Glutamatergic neuron (in vitro differentiated cells): ENCODE data around the gene RCSD1. TPM values are rescaled to one million over a fixed set of nuclear protein-coding genes. Genes with fewer than 3 reads are reported as not detected.

ENCODE experiments used
- DNase-seq: peaks from one replicate; pipeline ENCODE4 v3.0.0; 2022
- H3K27ac Mint-ChIP-seq: one replicate; pipeline ENCODE4 v1.8.0; 2020; ENCODE audit warnings: mild to moderate bottlenecking, mixed read lengths, inconsistent platforms; ENCODE audit not compliant: unreplicated experiment
- H3K27me3 Mint-ChIP-seq: one replicate; pipeline ENCODE4 v1.8.0; 2020; ENCODE audit warnings: mild to moderate bottlenecking, moderate library complexity, mixed read lengths, inconsistent platforms; ENCODE audit not compliant: unreplicated experiment
- H3K36me3 Mint-ChIP-seq: one replicate; pipeline ENCODE4 v1.8.0; 2020; ENCODE audit warnings: mild to moderate bottlenecking, mixed read lengths, inconsistent platforms; ENCODE audit not compliant: unreplicated experiment
- H3K4me1 Mint-ChIP-seq: one replicate; pipeline ENCODE4 v1.8.0; 2020; ENCODE audit warnings: mild to moderate bottlenecking, low read depth, mixed read lengths, inconsistent platforms; ENCODE audit not compliant: unreplicated experiment
- H3K4me3 Mint-ChIP-seq: one replicate; pipeline ENCODE4 v1.8.0; 2020; ENCODE audit warnings: mild to moderate bottlenecking, mixed read lengths, inconsistent platforms; ENCODE audit not compliant: unreplicated experiment
- H3K9me3 Mint-ChIP-seq: one replicate; pipeline ENCODE4 v1.8.0; 2020; ENCODE audit warnings: mild to moderate bottlenecking, moderate library complexity, mixed read lengths, inconsistent platforms; ENCODE audit not compliant: unreplicated experiment
- total RNA-seq: library from RNA; stranded (reverse); fragmentation: NEBNext Ultra II Directional; extraction: Animal tissue kit (Norgen Biotek cat#: 25700); gene quantifications from one replicate; pipeline ENCODE4 v1.2.1, GENCODE V29; 2021; ENCODE audit not compliant: unreplicated experiment
- TF ChIP-seq, protein P1 (sequence below): fragments of 200-600 bp; sonication (generic); IDR thresholded peaks from one replicate; pipeline ENCODE4 v1.5.0; 2021; ENCODE audit not compliant: partially characterized antibody, unreplicated experiment

The RCSD1 gene
- total RNA-seq, 1 donor from 2014 or later = not detected

DNA sequence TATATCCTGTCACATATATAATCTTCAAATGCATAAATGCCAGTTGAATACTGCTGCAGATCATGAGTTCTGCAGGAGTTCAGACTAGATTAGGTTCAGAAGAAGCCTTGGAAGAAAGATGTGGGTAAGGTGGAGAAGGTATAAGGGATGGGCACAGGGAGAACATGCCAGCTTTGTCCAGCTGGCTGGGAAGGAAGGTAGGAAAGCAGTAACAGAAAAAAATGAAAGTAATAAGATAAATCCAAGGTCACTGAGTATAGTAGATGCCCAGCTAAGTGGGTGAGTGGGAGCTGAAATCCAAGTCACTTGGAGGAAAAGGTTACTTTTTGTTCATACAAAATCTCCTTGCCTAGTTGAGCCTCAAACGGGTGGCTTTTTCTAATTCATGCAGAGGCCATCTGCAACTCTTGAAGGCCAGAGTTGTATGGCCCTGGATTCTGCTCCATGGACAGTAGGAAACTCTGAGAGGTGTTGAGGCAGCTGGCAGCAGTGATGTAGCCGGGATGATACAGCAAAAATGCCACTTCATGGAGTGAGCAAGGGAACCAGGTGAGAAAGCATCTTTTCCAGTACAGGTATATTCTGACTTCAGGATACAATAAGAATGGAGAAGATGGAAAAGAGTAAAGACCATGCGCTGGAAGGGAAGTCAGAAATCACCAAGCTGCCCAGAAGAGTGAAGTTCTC is 3.4 kb downstream of the RCSD1 start:
- Mint-ChIP-seq H3K27me3 (peaks cover 14% of the 10 kb centered on the region), H3K4me1 (peaks cover 12% of the 10 kb centered on the region), H3K36me3 (no peaks in the 10 kb centered on the region), H3K9me3 (peaks cover 2% of the 10 kb centered on the region), H3K4me3 (no peak overlapping the region), H3K27ac (no peak overlapping the region)
- TF ChIP-seq, protein P1, sequence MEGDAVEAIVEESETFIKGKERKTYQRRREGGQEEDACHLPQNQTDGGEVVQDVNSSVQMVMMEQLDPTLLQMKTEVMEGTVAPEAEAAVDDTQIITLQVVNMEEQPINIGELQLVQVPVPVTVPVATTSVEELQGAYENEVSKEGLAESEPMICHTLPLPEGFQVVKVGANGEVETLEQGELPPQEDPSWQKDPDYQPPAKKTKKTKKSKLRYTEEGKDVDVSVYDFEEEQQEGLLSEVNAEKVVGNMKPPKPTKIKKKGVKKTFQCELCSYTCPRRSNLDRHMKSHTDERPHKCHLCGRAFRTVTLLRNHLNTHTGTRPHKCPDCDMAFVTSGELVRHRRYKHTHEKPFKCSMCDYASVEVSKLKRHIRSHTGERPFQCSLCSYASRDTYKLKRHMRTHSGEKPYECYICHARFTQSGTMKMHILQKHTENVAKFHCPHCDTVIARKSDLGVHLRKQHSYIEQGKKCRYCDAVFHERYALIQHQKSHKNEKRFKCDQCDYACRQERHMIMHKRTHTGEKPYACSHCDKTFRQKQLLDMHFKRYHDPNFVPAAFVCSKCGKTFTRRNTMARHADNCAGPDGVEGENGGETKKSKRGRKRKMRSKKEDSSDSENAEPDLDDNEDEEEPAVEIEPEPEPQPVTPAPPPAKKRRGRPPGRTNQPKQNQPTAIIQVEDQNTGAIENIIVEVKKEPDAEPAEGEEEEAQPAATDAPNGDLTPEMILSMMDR = no peak
- DNase-seq = no peak

DNA sequence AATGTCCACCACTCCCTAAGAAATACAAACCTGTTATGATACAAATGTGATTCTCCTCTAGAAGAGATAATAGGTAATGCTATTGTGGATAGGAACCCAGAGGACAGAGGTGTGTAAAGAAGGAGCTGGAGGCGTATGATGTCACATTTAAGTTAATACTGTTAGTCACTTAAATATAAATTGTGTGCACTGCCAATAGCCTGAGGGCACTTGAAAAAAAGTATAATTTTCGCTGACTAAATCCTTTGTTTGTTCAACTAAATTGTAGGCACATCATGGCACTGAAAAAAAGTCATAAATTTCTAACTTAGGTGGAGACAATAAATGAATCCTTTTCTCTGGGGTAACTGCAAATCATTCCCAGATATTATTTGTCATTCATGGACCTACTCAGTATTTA is 4.4 kb downstream of the RCSD1 start:
- peaks cover 10% of the 10 kb centered on the region for H3K4me1 Mint-ChIP-seq
- peaks cover 11% of the 10 kb centered on the region for H3K27me3 Mint-ChIP-seq
- no peak for DNase-seq
- TF ChIP-seq, protein P1 = no peak
- no peak overlapping the region for H3K27ac Mint-ChIP-seq
- H3K36me3 Mint-ChIP-seq = no peaks in the 10 kb centered on the region
- no peak overlapping the region for H3K4me3 Mint-ChIP-seq
- peaks cover 2% of the 10 kb centered on the region for H3K9me3 Mint-ChIP-seq

DNA sequence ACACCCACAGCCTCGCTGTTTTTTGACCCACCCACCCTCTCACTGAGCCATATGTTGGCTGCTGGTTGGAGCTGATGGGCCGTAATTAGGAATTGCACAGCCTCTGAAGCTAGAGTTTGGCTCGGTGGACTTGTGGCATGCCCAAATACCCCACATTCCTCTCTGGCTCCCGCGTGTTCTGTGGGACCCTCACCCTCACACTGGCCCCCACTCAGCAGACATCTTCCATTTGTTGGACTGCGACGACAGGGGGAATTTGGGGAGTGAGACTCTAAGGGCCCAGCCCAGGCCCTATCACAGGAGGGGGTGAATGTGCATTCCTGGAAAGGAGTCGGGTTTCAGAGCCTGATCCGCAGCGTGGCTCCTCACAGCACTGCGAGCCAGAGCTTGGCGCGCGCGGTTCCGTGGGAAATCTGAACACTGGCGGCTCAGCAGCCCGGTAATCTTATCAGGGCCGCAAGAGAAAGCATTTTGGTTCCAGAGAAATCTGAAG is 5.2 kb downstream of the RCSD1 start:
- Mint-ChIP-seq H3K4me1 (peaks cover 7% of the 10 kb centered on the region), H3K27me3 (peaks cover 10% of the 10 kb centered on the region)

DNA sequence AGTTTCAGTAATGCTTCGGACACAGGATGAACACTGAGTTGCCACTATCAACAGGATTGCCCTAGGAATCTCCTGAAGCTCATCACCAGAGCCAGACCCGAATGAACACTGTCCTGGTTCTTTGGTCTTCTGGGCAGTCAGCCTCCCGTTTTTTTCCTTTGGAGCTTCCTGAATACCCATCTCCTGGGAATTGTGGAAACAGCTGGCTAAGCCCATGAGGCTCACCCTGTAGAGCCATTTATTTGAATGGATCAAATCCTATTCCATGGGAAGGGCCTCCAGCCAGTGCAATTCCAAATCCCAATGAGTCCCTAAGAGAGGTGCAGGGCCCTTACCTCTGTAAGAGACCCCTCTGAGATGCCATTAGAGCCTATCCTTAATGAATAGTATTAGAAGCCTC is 5.9 kb downstream of the RCSD1 start:
- Mint-ChIP-seq H3K9me3 (no peaks in the 10 kb centered on the region), H3K4me1 (peaks cover 5% of the 10 kb centered on the region), H3K27ac (no peak overlapping the region), H3K36me3 (no peaks in the 10 kb centered on the region), H3K27me3 (peaks cover 7% of the 10 kb centered on the region), H3K4me3 (no peak overlapping the region)
- TF ChIP-seq, protein P1 = no peak
- no peak for DNase-seq

More for the DNA sequence above, 5.2 kb downstream of the RCSD1 start:
- no peak overlapping the region for H3K4me3 Mint-ChIP-seq
- no peaks in the 10 kb centered on the region for H3K9me3 Mint-ChIP-seq
- H3K27ac Mint-ChIP-seq = no peak overlapping the region
- TF ChIP-seq, protein P1 = no peak
- H3K36me3 Mint-ChIP-seq = no peaks in the 10 kb centered on the region
- peak; percentile 27 for DNase-seq

DNA sequence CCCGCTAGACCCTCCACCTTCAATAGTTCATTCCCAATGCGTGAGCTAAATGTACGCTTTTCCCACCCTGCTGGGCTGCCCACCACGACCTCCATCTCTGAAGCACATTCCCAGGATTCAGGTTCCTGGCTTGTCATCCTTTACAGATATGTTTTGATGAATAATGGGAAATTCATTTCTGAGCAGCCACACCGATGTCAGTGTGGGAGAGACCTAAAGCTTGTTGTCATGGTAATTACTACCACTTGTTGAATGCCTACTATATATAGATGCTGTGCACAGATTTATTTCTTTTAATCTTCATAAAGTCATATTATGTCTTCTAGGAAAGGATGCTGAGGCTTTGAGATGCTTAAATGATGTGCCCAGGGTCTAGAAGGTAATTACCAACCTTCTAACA is 8.0 kb downstream of the RCSD1 start:
- TF ChIP-seq, protein P1 = no peak
- Mint-ChIP-seq H3K27ac (no peak overlapping the region), H3K36me3 (no peaks in the 10 kb centered on the region), H3K4me1 (peaks cover 6% of the 10 kb centered on the region), H3K27me3 (peaks cover 3% of the 10 kb centered on the region), H3K4me3 (no peak overlapping the region), H3K9me3 (no peaks in the 10 kb centered on the region)
- DNase-seq = no peak
